ENCODE results near the gene RAPGEF6.
A peak's percentile ranks its signal among the peaks of the same experiment; 100 is the strongest.
"Not testable (repeated sequence)": the region's sequence is repeated elsewhere in the genome, so short reads cannot be mapped to it uniquely, and the experiment has no call there.

RAPGEF6 gene

DNA sequence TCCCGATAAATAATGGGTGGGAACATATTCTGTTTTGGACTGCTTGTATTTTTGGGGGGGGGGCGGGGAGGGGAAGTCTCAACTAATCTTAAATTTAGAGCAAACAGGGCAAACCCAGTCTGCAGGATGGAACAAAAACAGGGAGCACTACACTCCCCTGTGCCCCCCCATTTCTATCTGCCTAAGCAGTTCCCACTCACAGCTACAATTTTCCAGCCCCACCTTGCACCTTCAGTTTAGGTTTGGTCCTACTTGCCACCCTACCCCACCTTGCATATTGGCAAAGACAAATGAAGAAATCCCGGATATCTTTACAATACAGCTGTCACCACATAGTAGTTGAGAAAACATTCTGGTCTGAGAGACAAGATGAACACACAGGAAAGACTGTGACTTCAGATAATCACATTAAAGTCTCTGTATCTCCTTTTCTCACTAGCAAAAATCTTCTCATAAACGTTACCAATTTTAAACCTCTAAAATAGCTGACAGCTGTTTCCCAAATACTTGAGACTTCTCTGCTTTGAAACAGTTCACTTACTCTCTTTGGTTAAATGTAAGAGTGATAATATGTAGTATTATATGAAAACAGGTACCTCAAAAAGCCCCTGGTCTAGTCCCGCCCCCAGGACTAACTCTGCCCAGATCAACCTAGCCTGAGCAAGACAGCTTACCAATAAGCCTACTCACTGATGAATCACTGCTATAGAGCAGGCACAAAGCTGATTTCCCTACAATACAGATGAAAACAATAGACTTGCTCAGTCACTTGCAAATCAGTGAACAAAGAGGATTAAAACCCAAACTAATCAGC lies 5.2 kb upstream of the RAPGEF6 start:
- DNase-seq (ENCODE audit: low spot score) = no peak

DNA sequence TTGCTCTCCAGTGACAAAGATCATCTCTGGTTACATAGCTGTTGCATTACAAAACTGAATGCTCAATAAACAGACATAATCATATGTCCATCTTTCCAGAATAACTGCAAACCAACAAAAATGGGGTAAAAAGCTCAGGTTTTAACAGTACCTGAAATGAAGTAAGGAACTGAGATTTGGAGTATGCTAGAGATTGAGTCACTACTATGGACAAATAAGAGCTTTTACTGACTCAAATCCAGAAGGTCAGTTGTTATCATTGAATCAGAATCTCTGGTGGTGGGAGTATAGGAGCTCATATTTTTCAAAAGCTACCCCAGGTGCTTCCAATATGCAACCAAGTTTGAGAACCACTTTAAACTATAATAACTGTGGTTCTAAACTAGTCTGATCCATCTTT lies 4.1 kb upstream of the RAPGEF6 start:
- DNase-seq (ENCODE audit: low spot score) = no peak

DNA sequence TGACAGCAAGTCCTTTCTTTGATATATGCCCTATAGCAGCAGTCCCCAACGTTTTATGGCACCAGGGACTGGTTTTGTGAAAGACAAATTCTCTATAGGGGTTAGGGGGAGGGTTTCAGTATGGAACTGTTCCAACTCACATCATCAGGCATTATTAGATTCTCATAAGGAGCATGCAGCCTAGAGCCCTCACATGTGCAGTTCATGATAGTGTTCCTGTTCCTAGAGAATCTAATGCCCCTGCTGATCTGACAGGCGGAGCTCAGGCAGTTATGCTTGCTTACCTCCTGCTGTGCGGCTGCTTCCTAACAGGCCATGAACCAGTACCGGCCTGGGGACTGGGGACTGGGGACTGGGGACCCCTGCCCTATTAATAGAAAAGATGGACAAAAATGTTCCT lies 2.7 kb upstream of the RAPGEF6 start:
- no peak for DNase-seq (ENCODE audit: low spot score)

DNA sequence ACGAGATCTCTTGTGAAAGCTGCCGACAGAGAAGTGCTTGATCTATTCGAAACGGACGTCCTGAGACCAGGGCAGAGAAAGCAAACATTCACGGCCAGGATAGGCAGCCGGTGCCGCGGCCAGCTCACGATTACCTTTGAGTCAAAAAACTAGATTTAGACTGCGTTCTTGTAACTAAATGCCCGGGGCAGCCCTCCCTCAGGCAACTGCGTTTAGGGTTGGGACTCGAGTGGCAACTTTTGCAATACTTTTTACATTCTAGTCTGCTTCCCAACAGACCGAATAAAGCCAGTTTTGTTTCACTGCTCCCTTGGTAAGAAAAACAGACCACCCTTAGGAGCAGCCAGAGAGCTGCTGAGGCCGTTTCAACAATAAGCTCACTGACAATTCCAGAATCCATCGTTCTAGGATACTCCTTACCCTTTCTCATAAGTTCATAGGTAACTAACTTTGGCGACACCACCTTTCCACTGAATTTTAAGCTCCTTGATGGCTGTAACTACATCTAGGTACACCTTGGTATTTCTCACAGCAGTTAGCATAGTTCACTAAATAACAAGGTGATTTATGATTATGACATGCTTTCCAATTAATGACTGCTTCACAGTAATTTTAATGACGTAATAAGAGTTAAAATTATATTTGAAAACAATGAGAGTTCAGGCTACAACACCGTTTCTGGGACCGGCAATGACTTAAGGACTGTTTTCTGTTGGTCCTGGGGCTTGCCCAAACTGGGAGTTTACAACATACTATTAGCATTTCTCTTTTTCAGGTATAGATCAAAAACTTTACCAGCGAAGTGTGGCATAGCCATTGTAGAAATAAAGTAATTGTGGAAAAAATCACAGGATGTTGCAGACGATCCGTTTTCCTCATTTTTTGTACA lies 899 bp upstream of the RAPGEF6 start:
- DNase-seq (ENCODE audit: low spot score) = no peak

DNA sequence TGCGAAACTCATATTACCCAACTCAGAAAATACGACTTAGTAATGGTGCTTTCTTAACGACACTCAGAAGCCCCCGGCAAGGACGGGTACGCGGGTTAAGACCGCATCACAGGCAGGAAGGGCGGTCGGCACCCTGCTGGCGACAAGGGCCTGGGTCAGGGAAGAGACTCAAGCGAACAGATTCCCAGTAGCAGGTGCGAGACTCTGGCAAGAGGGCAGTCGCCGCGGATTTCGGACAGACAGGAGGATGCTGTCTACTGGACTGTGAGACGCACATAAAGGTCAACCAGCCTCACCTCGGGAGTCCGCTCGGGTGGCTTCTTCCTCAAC lies 398 bp downstream of the RAPGEF6 start:
- peak; percentile 67 for DNase-seq (ENCODE audit: low spot score)

DNA sequence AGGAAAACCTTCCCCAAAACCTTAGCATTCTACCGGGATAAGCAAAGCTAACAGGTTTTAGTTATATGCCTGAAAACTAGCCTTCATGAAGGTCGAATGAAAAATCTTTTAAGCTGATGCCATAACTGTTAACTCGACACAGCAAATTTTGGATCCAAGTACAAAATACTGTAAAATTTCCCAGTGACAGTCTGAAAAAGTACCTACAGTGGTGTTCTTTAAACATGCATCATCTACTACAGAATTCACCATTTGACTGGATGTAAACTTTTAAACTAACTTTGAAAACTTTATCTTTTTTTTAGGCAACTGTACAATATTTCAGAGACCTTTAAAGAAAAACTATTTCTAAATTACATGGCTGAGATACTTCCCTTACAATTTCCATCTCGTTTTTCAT lies 791 bp downstream of the RAPGEF6 start:
- no peak for DNase-seq (ENCODE audit: low spot score)

DNA sequence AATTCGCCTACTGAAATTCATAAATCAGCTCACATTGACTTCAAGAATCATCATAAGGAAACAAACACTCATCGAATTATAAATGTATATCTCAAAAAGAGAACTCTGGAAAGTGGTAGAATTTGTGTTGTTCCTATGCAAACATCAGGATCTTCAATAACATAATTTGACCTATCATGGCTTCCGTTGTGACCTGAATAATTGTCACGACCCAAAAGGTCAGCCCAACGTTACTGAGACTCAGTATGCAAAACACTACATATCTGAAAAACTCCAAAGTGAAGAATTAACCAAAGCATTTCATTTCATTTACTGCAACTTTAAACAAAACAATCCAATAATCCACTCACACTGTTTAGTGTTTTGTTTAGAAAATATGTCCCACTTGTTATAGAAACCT lies 1.2 kb downstream of the RAPGEF6 start:
- no peak for DNase-seq (ENCODE audit: low spot score)

DNA sequence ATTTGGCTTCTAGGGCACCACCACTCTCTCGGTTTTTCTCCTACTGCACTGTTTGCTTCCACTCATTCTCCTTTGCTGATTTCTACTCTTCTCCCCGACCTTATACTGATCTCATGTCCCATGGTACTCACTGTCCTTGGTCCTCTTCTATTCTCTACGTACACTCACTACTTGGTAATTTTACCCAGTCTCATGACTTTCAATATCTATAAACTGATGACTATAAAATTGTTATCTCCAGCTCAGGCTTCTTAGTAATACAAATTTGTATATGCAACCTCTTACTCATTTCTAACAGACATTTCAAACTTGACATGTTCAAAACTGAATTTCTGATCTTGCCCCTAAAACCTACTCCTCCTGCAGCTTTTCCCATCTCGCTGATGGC lies 4.1 kb downstream of the RAPGEF6 start:
- DNase-seq (ENCODE audit: low spot score) = no peak

DNA sequence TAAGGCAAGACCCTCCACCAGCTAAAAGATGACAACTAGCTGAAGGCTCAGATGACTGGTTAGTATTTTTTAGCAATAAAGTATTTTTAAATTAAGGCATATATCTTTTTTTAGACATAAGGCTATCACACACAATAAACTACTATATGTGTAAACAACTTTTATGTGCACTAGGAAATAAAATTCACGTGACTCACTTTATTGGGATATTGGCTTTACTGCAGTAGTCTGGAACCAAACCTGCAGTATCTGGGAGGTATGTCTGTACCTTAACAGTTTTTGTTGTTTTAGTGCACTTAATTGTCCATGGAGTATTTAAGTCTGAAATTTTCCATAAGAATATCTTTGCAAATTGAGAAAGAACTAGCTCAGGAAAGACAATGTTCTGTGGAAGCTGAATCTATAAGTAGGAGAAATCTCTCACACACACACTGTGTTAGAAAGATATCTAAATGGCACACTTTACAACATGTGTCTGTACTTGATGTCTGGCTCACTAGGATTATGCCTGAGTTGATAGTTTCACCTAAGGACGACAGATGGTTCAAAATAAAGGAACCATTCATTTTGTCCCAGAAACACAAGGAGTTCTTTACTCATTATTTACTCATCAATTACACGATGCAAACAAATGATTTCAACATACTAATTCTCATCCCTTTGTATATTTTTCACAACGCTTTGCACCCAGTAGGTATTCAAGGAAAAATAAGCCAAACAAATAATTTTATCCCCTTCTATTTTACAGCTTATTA lies 4.6 kb downstream of the RAPGEF6 start:
- no peak for DNase-seq (ENCODE audit: low spot score)

DNA sequence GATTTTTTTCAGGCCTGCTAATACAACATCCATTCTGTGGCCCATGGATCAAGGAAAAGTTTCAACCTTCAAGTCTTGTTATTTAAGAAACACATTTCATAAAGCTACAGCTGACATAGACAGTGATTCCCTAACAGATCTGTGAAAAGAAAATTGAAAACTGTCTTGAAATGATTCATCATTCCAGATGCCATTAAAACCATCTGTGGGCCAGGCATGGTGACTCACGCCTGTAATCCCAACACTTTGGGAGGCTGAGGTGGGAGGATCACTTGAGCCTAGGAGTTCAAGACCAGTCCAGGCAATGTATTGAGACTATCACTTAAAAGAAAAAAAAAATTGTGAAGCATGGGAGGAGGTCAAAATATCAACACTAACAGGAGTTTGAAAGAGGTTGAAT lies 6.0 kb downstream of the RAPGEF6 start:
- no peak for DNase-seq (ENCODE audit: low spot score)

DNA sequence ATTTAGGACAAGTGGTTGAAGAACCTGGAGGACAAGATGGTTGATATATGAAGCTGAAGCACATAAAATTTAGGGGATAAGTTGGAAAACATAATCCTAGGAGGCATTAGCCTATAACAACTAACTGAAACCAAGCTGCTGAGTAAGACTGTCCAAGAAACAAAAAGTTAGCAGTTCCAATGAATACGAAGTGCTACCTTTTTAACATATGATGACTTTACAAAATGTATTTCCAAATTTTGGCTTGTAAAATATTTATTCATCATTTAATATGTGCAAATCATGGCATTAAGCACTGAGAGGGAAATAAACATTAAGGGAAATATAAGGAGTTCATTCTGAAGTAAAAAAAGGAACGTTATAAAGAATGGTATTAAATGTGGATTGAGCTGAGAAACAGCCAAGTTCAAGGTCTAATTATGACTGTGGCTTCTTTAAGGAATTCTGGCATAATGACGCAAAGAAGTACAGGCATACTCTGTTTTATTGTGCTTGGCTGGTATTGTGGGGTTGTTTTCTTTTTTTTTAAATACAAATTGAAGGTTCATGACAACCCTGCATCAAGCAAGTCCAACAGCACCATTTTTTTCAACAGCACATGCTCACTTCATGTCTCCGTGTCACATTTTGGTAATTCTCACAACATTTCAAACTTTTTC lies 7.7 kb downstream of the RAPGEF6 start:
- no peak for DNase-seq (ENCODE audit: low spot score)

DNA sequence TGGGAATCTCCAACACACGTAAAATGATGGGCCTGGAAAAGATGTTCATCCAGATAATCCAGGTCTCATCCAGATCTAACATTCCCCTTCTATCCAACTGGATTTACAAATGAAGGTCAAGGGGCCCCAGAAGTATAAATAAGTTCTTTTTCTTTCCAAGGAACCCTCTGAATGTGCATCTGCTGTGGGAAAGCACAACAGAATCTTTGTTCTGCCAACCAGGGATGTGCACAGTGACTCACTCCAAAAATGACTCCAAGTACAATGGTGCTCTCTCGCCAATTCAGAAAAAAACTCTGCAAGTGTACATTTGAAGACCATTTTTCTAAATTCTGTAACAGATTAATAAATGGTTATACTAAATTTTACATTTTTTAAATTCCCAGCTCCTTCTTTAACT lies 12.4 kb downstream of the RAPGEF6 start:
- peak; percentile 94 for DNase-seq (ENCODE audit: low spot score)

DNA sequence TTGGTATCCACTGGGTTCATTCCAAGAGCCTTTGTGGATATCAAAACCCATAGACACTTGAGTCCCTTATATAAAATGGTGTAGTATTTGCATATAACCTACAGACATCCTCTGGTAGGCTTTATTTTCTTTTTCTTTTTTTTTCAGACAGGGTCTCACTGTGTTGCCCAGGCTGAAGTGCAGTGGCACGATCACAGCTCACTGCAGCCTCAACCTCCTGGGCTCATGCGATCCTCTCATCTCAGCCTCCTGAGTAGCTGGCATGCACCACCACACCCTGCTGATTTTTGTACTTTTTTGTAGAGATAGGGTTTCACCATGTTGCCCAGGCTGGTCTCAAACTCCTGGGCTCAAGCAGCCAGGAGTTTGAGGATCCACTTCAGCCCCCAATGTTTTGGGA lies 13.9 kb downstream of the RAPGEF6 start:
- not testable (repeated sequence) for DNase-seq (ENCODE audit: low spot score)

DNA sequence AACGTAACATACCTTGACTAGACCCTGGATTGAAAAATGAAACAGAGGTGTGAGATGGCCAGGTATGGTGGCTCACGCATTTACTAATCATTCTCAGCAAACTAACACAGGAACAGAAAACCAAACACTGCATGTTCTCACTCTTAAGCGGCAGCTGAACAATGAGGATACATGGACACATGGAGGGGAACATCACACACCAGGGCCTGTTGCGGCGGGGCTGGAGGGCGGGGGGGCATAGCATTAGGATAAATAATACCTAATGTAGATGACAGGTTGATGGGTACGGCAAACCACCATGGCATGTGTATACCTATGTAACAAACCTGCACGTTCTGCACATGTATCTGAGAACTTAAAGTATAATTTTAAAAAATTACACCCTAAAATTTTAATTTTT lies 15.9 kb downstream of the RAPGEF6 start:
- no peak for DNase-seq (ENCODE audit: low spot score)

DNA sequence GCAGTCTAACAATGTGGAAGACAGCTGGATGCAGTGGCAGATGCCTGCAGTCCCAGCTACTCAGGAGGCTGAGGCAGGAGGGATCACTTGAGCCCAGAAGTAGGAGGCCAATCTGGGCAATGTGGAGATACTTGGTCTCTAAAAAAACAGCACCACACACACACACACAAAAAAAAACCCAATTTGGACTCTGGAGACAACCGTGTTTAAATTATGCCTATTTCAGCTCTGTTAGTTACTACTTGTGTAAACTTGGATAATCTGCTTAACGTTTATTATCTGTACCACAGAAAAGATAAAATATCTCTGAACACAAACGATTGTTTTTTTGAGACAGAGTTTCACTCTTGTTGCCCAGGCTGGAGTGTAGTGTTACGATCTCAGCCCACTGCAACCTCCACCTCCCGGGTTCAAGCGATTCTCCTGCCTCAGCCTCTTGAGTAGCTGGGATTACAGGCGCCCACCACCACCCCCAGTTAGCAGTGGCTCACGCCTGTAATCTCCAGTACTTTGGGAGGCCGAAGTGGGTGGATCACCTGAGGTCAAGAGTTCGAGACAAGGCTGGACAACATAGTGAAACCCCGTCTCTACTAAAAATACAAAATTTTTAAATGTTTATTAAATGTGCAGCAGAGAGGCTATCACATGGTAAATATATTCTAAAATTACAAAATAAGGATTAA lies 17.7 kb downstream of the RAPGEF6 start:
- no peak for DNase-seq (ENCODE audit: low spot score)

DNA sequence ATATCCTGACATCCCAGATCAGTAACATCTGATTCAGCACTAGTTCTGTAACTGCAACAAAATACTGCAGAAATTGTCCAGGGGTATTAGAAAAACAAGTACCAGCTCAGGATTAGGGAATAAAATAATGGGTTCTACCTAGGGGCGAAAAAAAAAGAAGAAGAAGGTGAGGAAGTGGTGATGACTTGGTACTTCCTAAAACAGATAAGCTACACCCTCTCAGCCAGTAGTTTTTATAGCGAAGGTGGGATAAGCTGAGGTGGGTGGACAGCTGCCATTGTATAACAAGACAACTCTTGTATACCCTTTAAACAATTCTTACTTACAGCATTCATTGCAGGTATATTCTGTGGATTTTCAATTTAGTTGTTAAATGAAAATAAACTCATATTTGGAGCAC lies 19.1 kb downstream of the RAPGEF6 start:
- no peak for DNase-seq (ENCODE audit: low spot score)

DNA sequence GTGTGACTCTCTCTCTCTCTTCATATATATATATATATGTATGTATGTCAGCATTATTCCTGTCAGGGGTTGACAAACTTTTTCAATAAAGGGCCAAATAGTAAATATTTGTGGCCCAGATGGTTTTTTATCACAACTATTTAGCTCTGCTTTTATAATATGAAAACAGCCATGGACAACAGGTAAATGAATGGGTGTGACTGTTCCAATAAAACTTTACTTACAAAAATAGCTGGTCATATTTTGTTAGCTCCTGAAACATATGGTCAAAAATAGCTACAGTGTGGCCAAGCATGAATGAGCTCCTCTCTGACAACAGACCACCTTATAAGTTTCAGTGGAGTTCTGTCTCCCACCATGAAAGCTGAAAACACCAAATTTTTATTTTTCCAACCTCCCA lies 21.6 kb downstream of the RAPGEF6 start:
- no peak for DNase-seq (ENCODE audit: low spot score)

DNA sequence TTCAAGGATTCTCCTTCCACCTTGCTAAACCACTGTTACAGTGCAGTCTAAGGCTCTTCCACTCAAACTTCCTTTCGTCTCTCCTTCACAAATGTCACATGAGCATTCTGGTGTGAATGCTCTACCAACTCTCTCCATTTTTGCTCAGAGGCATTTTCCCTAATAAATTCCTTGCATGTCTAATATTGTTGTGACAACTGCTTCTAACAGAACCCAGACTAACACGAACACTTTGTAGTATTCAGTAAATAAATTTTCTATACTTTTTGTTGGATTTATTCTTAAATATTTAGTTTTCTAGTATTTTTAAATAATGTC lies 24.0 kb downstream of the RAPGEF6 start:
- DNase-seq (ENCODE audit: low spot score) = no peak

DNA sequence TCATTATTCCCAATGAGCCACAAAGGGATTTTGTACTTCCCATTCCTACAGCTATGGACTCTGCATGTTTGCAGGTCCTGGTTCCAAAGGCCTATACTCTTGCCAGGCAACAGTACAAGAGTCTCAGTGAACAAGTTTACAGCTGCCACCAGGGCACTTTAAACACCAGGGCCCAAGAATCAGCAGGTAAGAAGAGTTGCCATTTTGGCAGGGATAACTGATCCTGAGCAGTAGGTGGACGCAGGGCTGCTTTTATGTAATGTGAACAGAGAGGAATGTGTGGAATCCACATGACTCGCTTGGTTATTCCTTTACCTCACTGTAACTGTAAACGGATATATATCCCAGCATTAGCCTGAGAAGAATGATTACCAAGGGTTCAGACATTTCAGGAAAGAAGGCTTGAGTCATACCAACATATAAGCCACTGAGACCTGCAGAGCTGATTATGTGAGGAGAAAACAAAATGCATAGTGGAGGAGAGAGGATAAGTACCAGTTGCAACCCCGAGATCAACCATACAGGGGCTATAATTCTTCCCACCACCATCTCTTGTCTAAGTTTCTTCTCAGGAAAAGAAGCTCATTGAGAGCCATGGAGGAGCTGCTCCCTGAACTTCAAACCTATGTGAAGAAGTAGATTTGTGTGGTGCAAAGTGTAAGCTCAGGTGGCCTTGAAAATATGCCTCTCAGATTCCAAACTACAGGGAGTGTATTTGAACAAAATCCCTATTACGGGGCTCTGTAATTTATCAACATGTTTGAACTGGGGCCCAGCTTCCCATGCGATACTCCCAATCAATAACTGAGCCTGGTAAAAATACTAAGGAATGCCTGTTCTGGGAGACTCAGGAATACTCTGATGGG lies 24.6 kb downstream of the RAPGEF6 start:
- no peak for DNase-seq (ENCODE audit: low spot score)

DNA sequence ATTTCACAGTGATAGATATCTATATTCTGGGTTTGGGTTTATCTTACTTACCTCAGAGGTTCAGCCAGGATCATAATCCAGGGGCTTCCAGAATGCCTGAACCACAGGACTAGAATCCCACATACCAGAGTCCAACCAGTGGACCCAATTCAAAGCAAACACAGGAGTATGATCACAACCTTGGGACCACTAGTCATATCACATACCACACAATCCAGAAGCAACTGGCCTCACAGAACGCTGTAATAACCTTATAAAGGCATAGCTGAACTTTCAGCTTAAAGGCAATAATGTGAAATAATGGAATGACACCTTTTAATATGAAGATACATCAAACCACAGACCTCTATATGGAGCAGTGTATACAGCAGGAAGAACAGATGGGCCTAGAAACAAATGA lies 25.3 kb downstream of the RAPGEF6 start:
- DNase-seq (ENCODE audit: low spot score) = no peak

DNA sequence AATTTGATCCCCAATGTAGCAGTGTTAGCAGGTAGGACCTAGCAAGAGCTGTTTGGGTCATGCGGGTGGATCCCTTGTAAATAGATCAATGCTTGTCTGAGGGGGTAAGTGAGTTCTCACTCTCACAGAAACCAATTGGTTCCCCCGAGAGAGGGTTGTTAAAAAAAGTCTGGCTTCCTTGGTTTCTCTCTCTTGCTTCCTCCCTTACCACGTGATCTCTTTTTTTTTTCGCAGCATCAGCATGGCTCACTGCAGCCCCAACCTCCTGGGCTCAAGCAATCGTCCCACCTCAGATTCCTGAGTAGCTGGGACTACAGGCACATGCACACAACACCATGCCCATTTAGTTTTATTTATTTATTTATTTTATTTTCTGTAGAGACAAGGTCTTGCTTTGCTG lies 26.4 kb downstream of the RAPGEF6 start:
- no peak for DNase-seq (ENCODE audit: low spot score)

All from globus pallidus (tissue), 1 donor.